Heart left ventricle (tissue), 16 donors: ENCODE results near the gene SCAP. TPM values are rescaled to one million over a fixed set of nuclear protein-coding genes. Genes with fewer than 3 reads are reported as not detected.
"Not testable (repeated sequence)": the region's sequence is repeated elsewhere in the genome, so short reads cannot be mapped to it uniquely, and the experiment has no call there.

Experiments used
- ATAC-seq, 4 donors: fragments of 200-7000 bp; cut with Tn5 transposase; one replicate each; pipeline ENCODE4 v1.9.1; 2020 to 2022; ENCODE audit warnings: moderate library complexity in 4 of 4, mild to moderate bottlenecking in 3 of 4, moderate number of reproducible peaks in 1 of 4
- DNase-seq, 5 donors: peaks; one replicate each; pipeline ENCODE4 v3.0.0-alpha.2; 2020
- H3K27ac ChIP-seq, 12 donors: fragments of 200-600 bp; sonication (generic) in 4 of 12; one replicate each; pipeline versions ENCODE4 v1.5.0 to v1.8.0; 2016 to 2022; ENCODE audit warnings: mild to moderate bottlenecking in 2 of 12
- H3K27me3 ChIP-seq, 9 donors: fragments of 200-600 bp; sonication (generic) in 2 of 9; one replicate each; pipeline versions ENCODE4 v1.5.1 to v1.8.0; 2016 to 2022; ENCODE audit warnings: mild to moderate bottlenecking in 3 of 9
- H3K36me3 ChIP-seq, 9 donors: fragments of 200-600 bp; sonication (generic) in 2 of 9; one replicate each; pipeline versions ENCODE4 v1.5.0 to v1.8.0; 2018 to 2022; ENCODE audit warnings: mild to moderate bottlenecking in 2 of 9
- H3K4me1 ChIP-seq, 12 donors: fragments of 200-600 bp; sonication (generic) in 4 of 12; one replicate each; pipeline versions ENCODE4 v1.5.0 to v1.8.0; 2016 to 2022; ENCODE audit warnings: mild to moderate bottlenecking in 3 of 12
- H3K4me3 ChIP-seq, 12 donors: fragments of 200-600 bp; sonication (generic) in 4 of 12; one replicate each; pipeline versions ENCODE4 v1.5.0 to v1.8.0; 2017 to 2022; ENCODE audit warnings: mild to moderate bottlenecking in 9 of 12, moderate library complexity in 4 of 12
- H3K9me3 ChIP-seq, 12 donors: fragments of 200-600 bp; sonication (generic) in 4 of 12; one replicate each; pipeline versions ENCODE4 v1.5.0 to v1.8.0; 2016 to 2022; ENCODE audit warnings: mild to moderate bottlenecking in 1 of 12
- POLR2A ChIP-seq, 2 donors: fragments of 450-650 bp; IDR thresholded peaks; one replicate each; pipeline ENCODE4 v1.6.1; 2017; ENCODE audit warnings: antibody characterized with exemption in 2 of 2, mild to moderate bottlenecking in 2 of 2, moderate library complexity in 2 of 2
- WGBS, 4 donors: extraction: QIAGEN DNeasy Blood & Tissue Kit in 2 of 4; methylation state at CpG; one replicate each; pipeline versions ENCODE4 v1.1.5 to v1.1.7; 2013 to 2018; 5-methylcytosine and 5-hydroxymethylcytosine counted together
- intact Hi-C, 10 donors: fragments of 100-400 bp; cut with DNase I; formaldehyde crosslinking; loops; one replicate each; pipeline versions ENCODE4 v1.11.1 to v1.14.2; 2022
- polyA plus RNA-seq, 2 donors: library from polyadenylated mRNA; stranded (reverse); fragments of 200-250 nt; gene quantifications; one replicate each; pipeline ENCODE4 v1.2.3, GENCODE V29; 2013
- total RNA-seq, 9 donors: library from RNA; depleted of rRNA in 2 of 9; stranded (reverse); fragments of >200 nt in 2 of 9; fragmentation: NEBNext Ultra II Directional in 3 of 9; extraction: Animal tissue kit (Norgen Biotek cat#: 25700) in 3 of 9; gene quantifications; one replicate each; pipeline versions ENCODE4 v1.1.0 to v1.2.4, GENCODE V29; 2016 to 2023
- TF ChIP-seq, protein P1 (sequence below), 12 donors: fragments of 200-600 bp; sonication (generic) in 4 of 12; IDR thresholded peaks; one replicate each; pipeline versions ENCODE4 v1.5.0 to v1.8.0; 2018 to 2022; ENCODE audit warnings: antibody characterized with exemption in 12 of 12, mild to moderate bottlenecking in 5 of 12
- donor health status: ischemic (EF 13 %, LVEDD 7.1; RV severe dilation, severe dysfunction).
- donor health status: healthy with polysubstance abuse.
- donor health status: DM: no; HTN: yes; CAD: no.
- donor health status: DM: no; HTN: no; CAD: no.
- donor health status: ischemic (EF 25% LVEDD 6.9; RV normal size, moderate dysfunction).
- donor health status: ischemic (EF 25% LVEDD 5.7; RV mildly dilated, moderate dysfunction).
- donor health status: healthy.
- donor health status: DM: yes; HTN: yes; CAD: no.
- donor health status: ischemic (EF 35%, LVEDD 5.7; RV mildly dilated, moderate dysfunction).
- donor health status: nonischemic (EF 11% LVEDD 7.7; RV severe dilation, severe dysfunction).
- donor health status: DM: yes; HTN: yes; CAD: no.
- donor health status: PGD.
- donor health status: ischemic (EF 29% LVEDD 5.4; RV normal size, mild dysfunction).
- donor health status: nonischemic (EF 23%, LVEDD 6.1; RV moderate dilation, normal function).

Gene SCAP
- total and polyA plus RNA-seq, 11 donors: 36.8 to 71.6 (median 41.8) TPM

DNA sequence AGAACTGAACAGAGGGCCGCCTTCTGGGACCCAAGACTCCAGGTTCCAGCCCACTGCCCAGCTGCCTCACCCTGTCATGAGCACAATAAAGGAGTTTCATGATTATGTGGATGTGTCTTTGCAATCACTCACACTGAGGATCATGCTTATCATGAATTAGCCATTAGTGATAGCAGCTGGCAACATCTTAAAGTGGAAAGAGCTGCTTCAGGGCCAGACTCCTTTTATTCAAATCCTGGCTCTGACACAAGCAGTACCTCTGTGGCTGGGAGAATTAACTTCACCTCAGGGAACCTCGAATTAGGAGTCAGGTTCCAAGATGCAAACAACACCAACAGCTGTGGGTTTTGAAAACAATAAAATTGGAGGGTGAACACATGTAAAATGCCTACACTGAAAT is 6.6 kb upstream of the SCAP start:
- Histone ChIP-seq H3K4me3 (no peak overlapping the region), H3K9me3 (no peaks in the 10 kb centered on the region), H3K27me3 (no peaks in the 10 kb centered on the region), H3K4me1 (no peaks in the 10 kb centered on the region), H3K36me3 (no peaks in the 10 kb centered on the region), H3K27ac (no peak overlapping the region)
- 48 to 58% (median 53%) methylated on average over 2 of the region's 2 CpGs for WGBS, 4 donors
- DNase-seq (no peak), ATAC-seq (no peak)
- TF ChIP-seq POLR2A (IDR thresholded peaks at IDR 0.05): no peak
- TF ChIP-seq, protein P1, sequence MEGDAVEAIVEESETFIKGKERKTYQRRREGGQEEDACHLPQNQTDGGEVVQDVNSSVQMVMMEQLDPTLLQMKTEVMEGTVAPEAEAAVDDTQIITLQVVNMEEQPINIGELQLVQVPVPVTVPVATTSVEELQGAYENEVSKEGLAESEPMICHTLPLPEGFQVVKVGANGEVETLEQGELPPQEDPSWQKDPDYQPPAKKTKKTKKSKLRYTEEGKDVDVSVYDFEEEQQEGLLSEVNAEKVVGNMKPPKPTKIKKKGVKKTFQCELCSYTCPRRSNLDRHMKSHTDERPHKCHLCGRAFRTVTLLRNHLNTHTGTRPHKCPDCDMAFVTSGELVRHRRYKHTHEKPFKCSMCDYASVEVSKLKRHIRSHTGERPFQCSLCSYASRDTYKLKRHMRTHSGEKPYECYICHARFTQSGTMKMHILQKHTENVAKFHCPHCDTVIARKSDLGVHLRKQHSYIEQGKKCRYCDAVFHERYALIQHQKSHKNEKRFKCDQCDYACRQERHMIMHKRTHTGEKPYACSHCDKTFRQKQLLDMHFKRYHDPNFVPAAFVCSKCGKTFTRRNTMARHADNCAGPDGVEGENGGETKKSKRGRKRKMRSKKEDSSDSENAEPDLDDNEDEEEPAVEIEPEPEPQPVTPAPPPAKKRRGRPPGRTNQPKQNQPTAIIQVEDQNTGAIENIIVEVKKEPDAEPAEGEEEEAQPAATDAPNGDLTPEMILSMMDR (IDR thresholded peaks at IDR 0.05): no peak
- intact Hi-C loops: no loop called here

DNA sequence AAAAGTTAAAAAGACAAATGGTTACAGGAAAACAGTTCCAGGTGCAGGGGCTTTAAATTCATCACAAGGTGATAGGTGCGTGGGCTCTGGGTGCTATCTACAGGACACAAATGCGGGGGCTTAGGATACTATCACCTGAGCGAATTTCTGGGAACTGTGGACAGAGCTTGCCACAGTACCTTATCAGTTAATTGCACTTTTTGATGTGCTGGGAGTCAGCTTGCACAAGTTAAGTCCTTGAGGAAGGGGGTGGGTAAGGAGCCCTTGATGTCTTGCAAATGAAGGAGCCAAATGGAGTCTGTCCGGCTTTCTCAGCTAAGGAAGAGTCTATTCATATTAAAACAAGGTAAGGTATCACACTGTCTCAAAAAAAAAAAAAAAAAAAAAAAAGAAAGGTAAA is 6.0 kb upstream of the SCAP start:
- H3K27ac ChIP-seq, DNase-seq, H3K4me3 ChIP-seq, H3K4me1 ChIP-seq, H3K27me3 ChIP-seq, H3K36me3 ChIP-seq, intact Hi-C loops, ATAC-seq, H3K9me3 ChIP-seq: not testable (repeated sequence)
- 72 to 81% (median 78%) methylated on average over 4 of the region's 4 CpGs for WGBS, 4 donors

DNA sequence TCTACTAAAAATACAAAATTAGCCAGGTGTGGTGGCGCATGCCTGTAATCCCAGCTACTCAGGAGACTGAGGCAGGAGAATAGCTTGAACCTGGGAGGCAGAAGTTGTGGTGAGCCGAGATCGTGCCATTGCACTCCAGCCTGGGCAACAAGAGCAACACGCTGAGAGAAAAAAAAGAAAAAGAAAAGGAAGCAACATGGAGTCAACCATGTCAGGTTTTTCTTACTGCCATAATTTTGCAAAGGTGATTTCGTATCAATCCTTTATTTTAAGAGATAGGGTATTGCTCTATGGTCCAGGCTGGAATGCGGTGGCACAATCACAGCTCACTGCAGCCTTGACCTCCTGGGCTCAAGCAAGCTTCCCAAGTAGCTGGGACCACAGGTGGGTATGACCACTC is 4.5 kb upstream of the SCAP start:
- intact Hi-C loops, ATAC-seq, H3K9me3 ChIP-seq: not testable (repeated sequence)

DNA sequence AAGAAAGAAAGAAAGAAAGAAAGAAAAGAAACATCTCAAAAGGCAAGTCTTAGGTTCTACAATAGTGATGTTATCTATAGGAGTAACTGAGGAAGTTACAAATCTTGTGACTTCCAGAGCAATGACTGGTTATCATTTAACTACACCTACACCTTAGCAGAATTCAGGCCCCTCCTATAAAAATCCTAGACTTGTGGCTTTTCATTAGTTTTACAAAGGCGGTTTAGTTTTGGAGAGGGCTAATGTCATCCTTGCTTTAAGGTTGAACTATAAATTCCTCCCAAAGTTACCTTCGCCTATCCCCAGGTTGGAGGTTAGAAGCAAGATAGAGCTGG is 4.1 kb upstream of the SCAP start:
- Histone ChIP-seq H3K27ac (no peak overlapping the region), H3K4me1 (peaks cover 0 to 17% (median 10%) of the 10 kb centered on the region in 12 donors), H3K4me3 (no peak overlapping the region), H3K27me3 (no peaks in the 10 kb centered on the region), H3K36me3 (no peaks in the 10 kb centered on the region), H3K9me3 (no peaks in the 10 kb centered on the region)
- DNase-seq (no peak), ATAC-seq (no peak)
- TF ChIP-seq, protein P1 (IDR thresholded peaks at IDR 0.05): no peak
- no peak for TF ChIP-seq POLR2A (IDR thresholded peaks at IDR 0.05)
- WGBS, 4 donors: 94 to 98% (median 97%) methylated on average over 2 of the region's 2 CpGs
- intact Hi-C loops: loop anchor here in 3 of 10 donors (5.0 kb wide), 2 partner anchors 57 to 97 kb away; partner anchors contain the start of gene PTPN23 (in 1 of the 3)

More for the DNA sequence above, 4.5 kb upstream of the SCAP start:
- WGBS, 4 donors: 90 to 96% (median 95%) methylated on average over 6 of the region's 6 CpGs
- DNase-seq, H3K27ac ChIP-seq, H3K36me3 ChIP-seq, H3K27me3 ChIP-seq, H3K4me3 ChIP-seq: not testable (repeated sequence)
- peaks cover 0 to 12% (median 9%) of the 10 kb centered on the region in 12 donors for H3K4me1 ChIP-seq

DNA sequence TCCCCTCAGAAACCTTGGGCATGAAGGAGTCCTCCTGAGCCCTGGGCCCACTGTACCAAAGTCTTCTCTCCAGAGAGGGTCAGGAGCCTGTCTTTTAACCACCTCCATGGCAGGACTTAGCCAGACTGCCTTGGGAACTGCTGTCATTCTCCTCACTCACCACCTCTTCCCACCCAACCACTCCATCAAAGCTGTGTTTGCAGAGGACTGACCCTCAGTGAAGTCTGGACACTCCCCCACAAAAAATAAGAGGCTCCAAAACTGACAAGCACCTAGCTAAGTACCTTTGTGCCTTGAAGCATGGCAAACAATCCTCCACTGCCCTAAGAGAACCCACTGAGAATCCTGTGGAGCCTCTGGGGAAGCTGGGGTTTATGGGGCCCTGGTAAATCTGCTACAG is 2.3 kb upstream of the SCAP start:
- TF ChIP-seq POLR2A (IDR thresholded peaks at IDR 0.05): no peak
- TF ChIP-seq, protein P1 (IDR thresholded peaks at IDR 0.05): no peak
- no peak for DNase-seq
- Histone ChIP-seq H3K9me3 (no peaks in the 10 kb centered on the region), H3K27me3 (no peaks in the 10 kb centered on the region), H3K36me3 (no peaks in the 10 kb centered on the region), H3K4me3 (no peak overlapping the region), H3K27ac (no peak overlapping the region), H3K4me1 (peaks cover 0 to 30% (median 16%) of the 10 kb centered on the region in 12 donors)
- intact Hi-C loops: loop anchor here in 3 of 10 donors (5.0 kb wide), 2 partner anchors 56 to 96 kb away; partner anchors contain the start of gene PTPN23 (in 1 of the 3)
- ATAC-seq: no peak
